GM18907 (cell line): ENCODE results near the gene WDR91.

ENCODE experiments used
- ATAC-seq: cut with Tn5 transposase; IDR thresholded peaks from one replicate; pipeline ENCODE4 v1.9.1; 2021; ENCODE audit warnings: mild to moderate bottlenecking, moderate library complexity; ENCODE audit not compliant: unreplicated experiment

WDR91 gene

GRCh38 chr7:135200821-135201331 lies 10.4 kb downstream of the WDR91 start:
- no peak for ATAC-seq

GRCh38 chr7:135199439-135199838 lies 11.9 kb downstream of the WDR91 start:
- ATAC-seq: no peak

GRCh38 chr7:135197906-135198655 lies 13.2 kb downstream of the WDR91 start:
- no peak for ATAC-seq

GRCh38 chr7:135197343-135197742 lies 14.0 kb downstream of the WDR91 start:
- ATAC-seq: no peak

- ATAC-seq: no peak
Observed at GRCh38 chr7:135195968-135196629, 15.2 kb downstream of the WDR91 start.

GRCh38 chr7:135195156-135195555 lies 16.2 kb downstream of the WDR91 start:
- no peak for ATAC-seq

- ATAC-seq: no peak
Observed at GRCh38 chr7:135194494-135195095, 16.7 kb downstream of the WDR91 start.

- ATAC-seq: no peak
Observed at GRCh38 chr7:135193615-135194081, 17.7 kb downstream of the WDR91 start.

- no peak for ATAC-seq
Observed at GRCh38 chr7:135192914-135193536, 18.3 kb downstream of the WDR91 start.

- no peak for ATAC-seq
Observed at GRCh38 chr7:135190703-135191102, 20.6 kb downstream of the WDR91 start.

GRCh38 chr7:135189961-135190360 lies 21.4 kb downstream of the WDR91 start:
- ATAC-seq: no peak

GRCh38 chr7:135189221-135189662 lies 22.1 kb downstream of the WDR91 start:
- no peak for ATAC-seq

GRCh38 chr7:135188298-135188984 lies 22.9 kb downstream of the WDR91 start:
- peak; percentile 50 for ATAC-seq

- peak; percentile 75 for ATAC-seq
Observed at GRCh38 chr7:135186841-135187253, 24.5 kb downstream of the WDR91 start.

- ATAC-seq: no peak
Observed at GRCh38 chr7:135186261-135186540, 25.1 kb downstream of the WDR91 start.

GRCh38 chr7:135185471-135186260 lies 25.7 kb downstream of the WDR91 start:
- no peak for ATAC-seq

GRCh38 chr7:135184254-135184841 lies 27.0 kb downstream of the WDR91 start:
- ATAC-seq: no peak

- no peak for ATAC-seq
Observed at GRCh38 chr7:135183478-135183877, 27.8 kb downstream of the WDR91 start.

- no peak for ATAC-seq
Observed at GRCh38 chr7:135181929-135182678, 29.2 kb downstream of the WDR91 start.
